Upper lobe of left lung (tissue), 4 donors: Measurements from ENCODE around the gene SYNPR.

Experiments
- POLR2A ChIP-seq, 4 donors: fragments of 450-650 bp; IDR thresholded peaks; one replicate each; pipeline ENCODE4 v1.5.1; 2016 to 2017; ENCODE audit warnings: antibody characterized with exemption in 4 of 4, mild to moderate bottlenecking in 2 of 4
- TF ChIP-seq, protein P1 (sequence below), 6 experiments: fragments of 450-650 bp in 4 of 6; fragments of 200-600 bp in 2 of 6; sonication (generic) in 2 of 6; IDR thresholded peaks; one replicate each; pipeline ENCODE4 v1.5.1; 2016 to 2019; ENCODE audit warnings: antibody characterized with exemption in 6 of 6

GRCh38 chr3:63244486-63244885, 33.6 kb upstream of the SYNPR start:
- no peak for TF ChIP-seq POLR2A (IDR thresholded peaks at IDR 0.05)
- TF ChIP-seq, protein P1, sequence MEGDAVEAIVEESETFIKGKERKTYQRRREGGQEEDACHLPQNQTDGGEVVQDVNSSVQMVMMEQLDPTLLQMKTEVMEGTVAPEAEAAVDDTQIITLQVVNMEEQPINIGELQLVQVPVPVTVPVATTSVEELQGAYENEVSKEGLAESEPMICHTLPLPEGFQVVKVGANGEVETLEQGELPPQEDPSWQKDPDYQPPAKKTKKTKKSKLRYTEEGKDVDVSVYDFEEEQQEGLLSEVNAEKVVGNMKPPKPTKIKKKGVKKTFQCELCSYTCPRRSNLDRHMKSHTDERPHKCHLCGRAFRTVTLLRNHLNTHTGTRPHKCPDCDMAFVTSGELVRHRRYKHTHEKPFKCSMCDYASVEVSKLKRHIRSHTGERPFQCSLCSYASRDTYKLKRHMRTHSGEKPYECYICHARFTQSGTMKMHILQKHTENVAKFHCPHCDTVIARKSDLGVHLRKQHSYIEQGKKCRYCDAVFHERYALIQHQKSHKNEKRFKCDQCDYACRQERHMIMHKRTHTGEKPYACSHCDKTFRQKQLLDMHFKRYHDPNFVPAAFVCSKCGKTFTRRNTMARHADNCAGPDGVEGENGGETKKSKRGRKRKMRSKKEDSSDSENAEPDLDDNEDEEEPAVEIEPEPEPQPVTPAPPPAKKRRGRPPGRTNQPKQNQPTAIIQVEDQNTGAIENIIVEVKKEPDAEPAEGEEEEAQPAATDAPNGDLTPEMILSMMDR (IDR thresholded peaks at IDR 0.05): no peak
